Suprapubic skin (tissue), 3 donors: ENCODE results near the gene IFRD2.

Experiments
- CTCF ChIP-seq, 2 donors: fragments of 200-600 bp in 1 of 2; fragments of 450-650 bp in 1 of 2; sonication (generic) in 1 of 2; IDR thresholded peaks; one replicate each; pipeline ENCODE4 v1.5.1; 2016 to 2019; ENCODE audit warnings: antibody characterized with exemption in 2 of 2, mild to moderate bottlenecking in 1 of 2, moderate library complexity in 1 of 2
- EP300 ChIP-seq: sonication (generic); formaldehyde crosslinking; IDR thresholded peaks from one replicate; pipeline ENCODE4 v1.6.1; 2017; ENCODE audit warnings: antibody characterized with exemption
- POLR2A ChIP-seq, 2 donors: fragments of 450-650 bp; IDR thresholded peaks; one replicate each; pipeline ENCODE4 v1.6.1; 2017; ENCODE audit warnings: antibody characterized with exemption in 2 of 2, mild to moderate bottlenecking in 2 of 2, moderate library complexity in 2 of 2

GRCh38 chr3:50275141-50275995 lies 16.9 kb downstream of the IFRD2 start:
- TF ChIP-seq EP300 = no peak
- TF ChIP-seq CTCF (IDR thresholded peaks at IDR 0.05) = no peak
- TF ChIP-seq POLR2A (IDR thresholded peaks at IDR 0.05) = no peak
